GM12878 (cell line): ENCODE measurements around the gene CCDC74A. TPM values are rescaled to one million over a fixed set of nuclear protein-coding genes. Genes with fewer than 3 reads are reported as not detected.
"Not testable (repeated sequence)": the region's sequence is repeated elsewhere in the genome, so short reads cannot be mapped to it uniquely, and the experiment has no call there.

Experiments used
- ATAC-seq: fragments of 200-7000 bp; cut with Tn5 transposase; 3 replicates; pipeline ENCODE4 v1.9.1; 2020; ENCODE audit warnings: mild to moderate bottlenecking, moderate library complexity
- BruUV-seq: library from RNA; stranded (reverse); fragments of 400-500 nt; replicated peaks from 2 replicates; lab custom pipeline; 2021; lab: Mats Ljungman, UMichigan
- CTCF ChIA-PET: fragments of 300-600 bp; sonication (Branson Sonifier 250); formaldehyde crosslinking; extraction: SDS; loops from one replicate; lab custom pipeline; 2021; ENCODE audit warnings: inconsistent platforms; lab: Yijun Ruan, JAX
- POLR2A ChIA-PET: fragments of 350-600 bp; formaldehyde crosslinking; extraction: SDS; loops from one replicate; lab custom pipeline; 2021; ENCODE audit warnings: inconsistent platforms; lab: Charles Lee
- RAD21 ChIA-PET: fragments of 300-600 bp; sonication (Branson Sonifier 250); formaldehyde crosslinking; loops from one replicate; lab custom pipeline; 2023; ENCODE audit warnings: antibody characterized with exemption; ENCODE audit not compliant: unreplicated experiment; lab: Charles Lee
- SMC1A ChIA-PET: fragments of 300-600 bp; sonication (Branson Sonifier 250); formaldehyde crosslinking; loops from one replicate; lab custom pipeline; 2023; ENCODE audit not compliant: unreplicated experiment, uncharacterized antibody; lab: Charles Lee
- DNase-seq: peaks from one replicate; pipeline ENCODE4 v3.0.0-alpha.2; 2011; ENCODE audit warnings: low read depth, low spot score
- FAIRE-seq: peaks from 3 replicates; lab custom pipeline; 2011; peaks lifted over from hg19 to GRCh38; lab: Jason Lieb, UNC
- H2AFZ ChIP-seq: 2 replicates; pipeline ENCODE4 v1.6.0; 2011; ENCODE audit warnings: low read depth, low read length, control low read depth; ENCODE audit not compliant: control insufficient read depth
- H3K27ac ChIP-seq: 2 replicates; pipeline ENCODE4 v1.5.1; 2011; ENCODE audit warnings: control low read depth; ENCODE audit not compliant: control insufficient read depth, insufficient read depth
- H3K27me3 ChIP-seq, 2 experiments: replicated peaks in 1 of 2; 2 replicates each; pipeline versions ENCODE4 v1.6.0 to v1.6.1; 2011; ENCODE audit warnings: low read length in 1 of 2; ENCODE audit not compliant: control insufficient read depth in 2 of 2, insufficient read depth in 2 of 2
- H3K36me3 ChIP-seq, 2 experiments: 2 replicates each; pipeline ENCODE4 v1.5.1; 2011; ENCODE audit warnings: low read length in 1 of 2; ENCODE audit not compliant: control insufficient read depth in 2 of 2, insufficient read depth in 2 of 2
- H3K4me1 ChIP-seq: 2 replicates; pipeline ENCODE4 v1.6.1; 2011; ENCODE audit warnings: mild to moderate bottlenecking, low read length, moderate library complexity, mixed read lengths; ENCODE audit not compliant: control insufficient read depth, insufficient read depth
- H3K4me2 ChIP-seq: 2 replicates; pipeline ENCODE4 v1.6.0; 2011; ENCODE audit warnings: control low read depth; ENCODE audit not compliant: control insufficient read depth, insufficient read depth
- H3K4me3 ChIP-seq: fragments of 200-600 bp; sonication (generic); 2 replicates; pipeline ENCODE4 v1.5.1; 2016
- H3K79me2 ChIP-seq: 2 replicates; pipeline ENCODE4 v1.6.0; 2011; ENCODE audit warnings: low read length; ENCODE audit not compliant: control insufficient read depth, insufficient read depth
- H3K9ac ChIP-seq: 2 replicates; pipeline ENCODE4 v1.8.0; 2011; ENCODE audit warnings: low read length, control low read depth, mixed read lengths; ENCODE audit not compliant: control insufficient read depth, insufficient read depth
- H3K9me3 ChIP-seq: replicated peaks from 3 replicates; pipeline ENCODE4 v1.5.1; 2011; ENCODE audit warnings: mild to moderate bottlenecking, low read length; ENCODE audit not compliant: control insufficient read depth, insufficient read depth
- H4K20me1 ChIP-seq: 2 replicates; pipeline ENCODE4 v1.6.0; 2011; ENCODE audit not compliant: control insufficient read depth, insufficient read depth
- CHD1 ChIP-seq: IDR thresholded peaks from 2 replicates; pipeline ENCODE4 v1.6.1; 2012; ENCODE audit warnings: low read depth, low read length, improper control_type of control experiment
- EZH2 ChIP-seq: IDR thresholded peaks from 2 replicates; pipeline ENCODE4 v1.6.1; 2012; ENCODE audit warnings: low read depth, mild to moderate bottlenecking, control low read depth, inconsistent platforms, low read length, borderline replicate concordance; ENCODE audit not compliant: control insufficient read depth
- MEF2A ChIP-seq: IDR thresholded peaks from 2 replicates; pipeline ENCODE4 v1.6.1; 2011; ENCODE audit warnings: low read depth, mild to moderate bottlenecking, low read length, moderate library complexity; ENCODE audit not compliant: insufficient read depth
- MYB ChIP-seq: fragments of 150-350 bp; IDR thresholded peaks from 2 replicates; pipeline ENCODE4 v1.6.1; 2014; ENCODE audit warnings: mild to moderate bottlenecking, low read depth, low read length, borderline replicate concordance
- NFYA ChIP-seq: IDR thresholded peaks from 2 replicates; pipeline ENCODE4 v1.6.1; 2011; ENCODE audit warnings: low read depth, mild to moderate bottlenecking, low read length, improper control_type of control experiment, borderline replicate concordance
- SPI1 ChIP-seq: IDR thresholded peaks from 2 replicates; pipeline ENCODE4 v1.6.1; 2011; ENCODE audit warnings: low read depth, mild to moderate bottlenecking, low read length, moderate library complexity, borderline replicate concordance; ENCODE audit not compliant: insufficient read depth
- SREBF1 ChIP-seq: IDR thresholded peaks from 2 replicates; pipeline ENCODE4 v1.6.1; 2012; ENCODE audit warnings: mild to moderate bottlenecking, low read length
- SRF ChIP-seq, 2 experiments: IDR thresholded peaks; 2 replicates each; pipeline ENCODE4 v1.6.1; 2011; ENCODE audit warnings: low read depth in 2 of 2, low read length in 2 of 2, mild to moderate bottlenecking in 1 of 2, moderate library complexity in 1 of 2
- TCF7 ChIP-seq: IDR thresholded peaks from 2 replicates; pipeline ENCODE4 v1.6.1; 2014; ENCODE audit warnings: antibody characterized with exemption, borderline replicate concordance
- ZBTB4 ChIP-seq: fragments of 450-650 bp; formaldehyde crosslinking; IDR thresholded peaks from 2 replicates; pipeline ENCODE4 v1.4.0; 2022; ENCODE audit warnings: mild to moderate bottlenecking, moderate library complexity
- ZNF207 ChIP-seq: fragments of 450-650 bp; IDR thresholded peaks from 2 replicates; pipeline ENCODE4 v1.6.1; 2014; ENCODE audit warnings: antibody characterized with exemption, mild to moderate bottlenecking, borderline replicate concordance
- ZNF622 ChIP-seq: fragments of 450-650 bp; IDR thresholded peaks from 2 replicates; pipeline ENCODE4 v1.6.1; 2017; ENCODE audit warnings: mild to moderate bottlenecking, inconsistent platforms
- WGBS: methylation state at CpG from one replicate; pipeline ENCODE4 v1.1.6; 2016; ENCODE audit warnings: low lambda C conversion rate; ENCODE audit not compliant: insufficient replicate concordance, insufficient coverage; ENCODE audit errors: missing lambda C conversion rate; 5-methylcytosine and 5-hydroxymethylcytosine counted together
- in situ Hi-C: fragments of 300-500 bp; cut with MboI; formaldehyde crosslinking; loops from 9 replicates; pipeline ENCODE4 v1.14.3; 2018; ENCODE audit warnings: mixed read lengths
- intact Hi-C: fragments of 100-400 bp; cut with micrococcal nuclease; formaldehyde crosslinking; loops from one replicate; pipeline ENCODE4 v1.14.2; 2022; ENCODE audit not compliant: unreplicated experiment
- polyA plus RNA-seq, 11 experiments: library from polyadenylated mRNA; depleted of rRNA in 4 of 11; unstranded in 6 of 11; stranded (reverse) in 5 of 11; fragments of >200 nt; fragmentation: Nextera tagmentation in 4 of 11; fragmentation: Illumina TruSeq in 1 of 11; extraction: Ambion mirVana in 4 of 11; extraction: Trizol in 1 of 11; gene quantifications; 1 replicate in 1 of 11; 2 replicates in 10 of 11; pipeline versions ENCODE4 v1.2.1 to v1.2.3, GENCODE V29; 2011 to 2016; ENCODE audit warnings: inconsistent platforms in 2 of 11, missing spikeins in 2 of 11, low read depth in 1 of 11
- total RNA-seq, 4 experiments: library from RNA; depleted of rRNA in 3 of 4; stranded (reverse); fragments of >200 nt in 3 of 4; fragmentation: Illumina TruSeq in 1 of 4; extraction: Trizol in 1 of 4; gene quantifications; 2 replicates each; pipeline versions ENCODE4 v1.2.1 to v1.2.3, GENCODE V29; 2013 to 2021
- TF ChIP-seq, protein P1 (sequence below), 3 experiments: IDR thresholded peaks in 2 of 3; conservative IDR thresholded peaks in 1 of 3; 2 replicates each; pipeline ENCODE4 v1.5.1; 2011; ENCODE audit warnings: low read depth in 3 of 3, low read length in 3 of 3, mild to moderate bottlenecking in 3 of 3, control low read depth in 2 of 3, moderate library complexity in 2 of 3, inconsistent platforms in 1 of 3, mixed read lengths in 1 of 3; ENCODE audit not compliant: control insufficient read depth in 2 of 3, insufficient read depth in 1 of 3; ENCODE audit errors: extremely low read depth in 1 of 3

The CCDC74A gene
- total and polyA plus RNA-seq, 10 of the 15 experiments (the other 5 are each of a cell fraction or from before 2014, with no cell fraction given), result 14.3 to 133 (median 64.2) TPM

- FAIRE-seq, H3K27me3 ChIP-seq, H3K27ac ChIP-seq, H3K9ac ChIP-seq, H3K79me2 ChIP-seq, H3K9me3 ChIP-seq, in situ Hi-C loops, H3K4me3 ChIP-seq, CTCF ChIA-PET, intact Hi-C loops, POLR2A ChIA-PET, RAD21 ChIA-PET, H3K36me3 ChIP-seq, ATAC-seq, DNase-seq, BruUV-seq, H4K20me1 ChIP-seq, H3K4me1 ChIP-seq, SMC1A ChIA-PET, H2AFZ ChIP-seq, H3K4me2 ChIP-seq: not testable (repeated sequence)
- WGBS, result 82% methylated on average over 11 of the region's 11 CpGs
Observed at GRCh38 chr2:131534965-131535364, 7.3 kb downstream of the CCDC74A start.

- WGBS, result 50% methylated on average over 4 of the region's 4 CpGs
- no peaks in the 10 kb centered on the region for H3K36me3 ChIP-seq
- ChIA-PET POLR2A (no interaction called here), CTCF (no interaction called here), SMC1A (no interaction called here), RAD21 (no interaction called here)
- FAIRE-seq (no peak), DNase-seq (no peak), ATAC-seq (no peak)
- in situ Hi-C loops (no loop called here), intact Hi-C loops (no loop called here)
- no peaks in the 10 kb centered on the region for H4K20me1 ChIP-seq
- no peaks in the 10 kb centered on the region for H3K27me3 ChIP-seq
- H3K4me1 ChIP-seq, result no peaks in the 10 kb centered on the region
- H3K9ac ChIP-seq, result no peak overlapping the region
- H3K4me3 ChIP-seq, result no peak overlapping the region
- no peak overlapping the region for H3K27ac ChIP-seq
- no peak overlapping the region for H2AFZ ChIP-seq
- no peaks in the 10 kb centered on the region for H3K79me2 ChIP-seq
- BruUV-seq, result no TSS peak
- H3K4me2 ChIP-seq, result no peak overlapping the region
- H3K9me3 ChIP-seq, result no peaks in the 10 kb centered on the region
- TF ChIP-seq, protein P1, sequence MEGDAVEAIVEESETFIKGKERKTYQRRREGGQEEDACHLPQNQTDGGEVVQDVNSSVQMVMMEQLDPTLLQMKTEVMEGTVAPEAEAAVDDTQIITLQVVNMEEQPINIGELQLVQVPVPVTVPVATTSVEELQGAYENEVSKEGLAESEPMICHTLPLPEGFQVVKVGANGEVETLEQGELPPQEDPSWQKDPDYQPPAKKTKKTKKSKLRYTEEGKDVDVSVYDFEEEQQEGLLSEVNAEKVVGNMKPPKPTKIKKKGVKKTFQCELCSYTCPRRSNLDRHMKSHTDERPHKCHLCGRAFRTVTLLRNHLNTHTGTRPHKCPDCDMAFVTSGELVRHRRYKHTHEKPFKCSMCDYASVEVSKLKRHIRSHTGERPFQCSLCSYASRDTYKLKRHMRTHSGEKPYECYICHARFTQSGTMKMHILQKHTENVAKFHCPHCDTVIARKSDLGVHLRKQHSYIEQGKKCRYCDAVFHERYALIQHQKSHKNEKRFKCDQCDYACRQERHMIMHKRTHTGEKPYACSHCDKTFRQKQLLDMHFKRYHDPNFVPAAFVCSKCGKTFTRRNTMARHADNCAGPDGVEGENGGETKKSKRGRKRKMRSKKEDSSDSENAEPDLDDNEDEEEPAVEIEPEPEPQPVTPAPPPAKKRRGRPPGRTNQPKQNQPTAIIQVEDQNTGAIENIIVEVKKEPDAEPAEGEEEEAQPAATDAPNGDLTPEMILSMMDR (IDR thresholded peaks at IDR 0.05 in 2 of 3, conservative IDR thresholded peaks at IDR 0.05 in 1 of 3; ENCODE audit: control insufficient read depth in 2 of 3, extremely low read depth in 1 of 3, insufficient read depth in 1 of 3, low read depth in 3 of 3, low read length in 3 of 3), result no peak
- no peak for TF ChIP-seq MYB
- no peak for TF ChIP-seq CHD1
- no peak for TF ChIP-seq NFYA
- no peak for TF ChIP-seq TCF7
- no peak for TF ChIP-seq ZNF207
- no peak for TF ChIP-seq ZNF622
- no peak for TF ChIP-seq SRF (IDR thresholded peaks at IDR 0.05; ENCODE audit: low read depth in 2 of 2, low read length in 2 of 2)
- TF ChIP-seq MEF2A, result no peak
- no peak for TF ChIP-seq SPI1
- no peak for TF ChIP-seq SREBF1
- no peak for TF ChIP-seq ZBTB4 (CRISPR knock-in tag)
- TF ChIP-seq EZH2, result no peak
Observed at GRCh38 chr2:131535526-131535925, 7.8 kb downstream of the CCDC74A start.
